Gastrocnemius medialis (tissue), 4 donors: ENCODE measurements around the gene ADSS1.
A peak's percentile ranks its signal among the peaks of the same experiment; 100 is the strongest.

Source experiments
- POLR2A ChIP-seq, 2 donors: fragments of 450-650 bp; IDR thresholded peaks; one replicate each; pipeline ENCODE4 v1.6.1; 2017; ENCODE audit warnings: antibody characterized with exemption in 2 of 2, mild to moderate bottlenecking in 2 of 2, moderate library complexity in 2 of 2
- TF ChIP-seq, protein P1 (sequence below), 5 experiments: fragments of 450-650 bp in 3 of 5; fragments of 200-600 bp in 2 of 5; sonication (generic) in 2 of 5; IDR thresholded peaks in 4 of 5; conservative IDR thresholded peaks in 1 of 5; 1 replicate in 4 of 5; 2 replicates in 1 of 5; pipeline ENCODE4 v1.5.1; 2016 to 2019; ENCODE audit warnings: antibody characterized with exemption in 5 of 5, mild to moderate bottlenecking in 3 of 5, moderate library complexity in 3 of 5

DNA sequence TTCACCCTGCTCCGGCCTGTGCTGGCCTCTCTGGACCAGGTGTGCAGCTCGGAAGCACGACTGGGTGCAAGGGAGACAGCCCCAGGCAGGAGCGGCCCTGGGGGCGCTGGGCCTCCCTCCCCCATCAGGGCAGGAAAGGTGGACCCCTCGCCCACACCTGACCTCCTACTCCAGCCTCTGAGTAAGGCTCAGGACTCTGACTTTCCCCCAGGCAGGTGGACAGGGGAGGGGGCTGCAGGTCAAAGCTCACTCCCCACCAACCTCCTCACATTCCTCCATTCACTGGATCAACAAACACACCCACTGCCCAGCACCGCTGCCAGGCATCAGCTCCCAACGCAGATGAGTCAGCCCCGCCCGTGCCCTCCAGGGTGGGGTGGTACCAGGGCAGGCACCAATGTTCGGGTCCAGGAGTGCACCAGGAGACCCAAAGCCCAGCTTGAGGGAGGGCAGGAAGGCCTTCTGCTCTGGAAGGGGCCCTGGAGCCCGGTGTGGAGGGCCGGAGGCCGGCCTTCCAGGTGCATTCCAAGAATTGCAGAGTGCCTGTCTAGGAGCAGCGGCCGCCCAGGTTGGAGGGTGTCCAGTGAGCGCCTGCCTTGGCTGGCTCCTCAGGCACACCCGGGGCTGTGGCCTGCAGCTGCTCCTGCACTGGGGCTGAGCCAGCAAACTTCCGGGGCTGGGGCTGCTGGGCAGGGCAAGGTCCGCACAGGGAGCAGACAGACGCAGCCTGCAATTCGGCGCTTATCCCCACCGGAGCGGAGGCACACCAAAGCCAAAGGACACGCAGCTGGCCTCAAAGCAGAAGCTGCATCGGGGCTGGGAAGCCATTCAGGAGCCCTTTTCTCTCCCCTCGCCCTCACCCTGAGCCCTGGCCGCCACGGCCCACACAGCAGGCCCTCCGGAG, 36.2 kb upstream of the ADSS1 start:
- TF ChIP-seq, protein P1, sequence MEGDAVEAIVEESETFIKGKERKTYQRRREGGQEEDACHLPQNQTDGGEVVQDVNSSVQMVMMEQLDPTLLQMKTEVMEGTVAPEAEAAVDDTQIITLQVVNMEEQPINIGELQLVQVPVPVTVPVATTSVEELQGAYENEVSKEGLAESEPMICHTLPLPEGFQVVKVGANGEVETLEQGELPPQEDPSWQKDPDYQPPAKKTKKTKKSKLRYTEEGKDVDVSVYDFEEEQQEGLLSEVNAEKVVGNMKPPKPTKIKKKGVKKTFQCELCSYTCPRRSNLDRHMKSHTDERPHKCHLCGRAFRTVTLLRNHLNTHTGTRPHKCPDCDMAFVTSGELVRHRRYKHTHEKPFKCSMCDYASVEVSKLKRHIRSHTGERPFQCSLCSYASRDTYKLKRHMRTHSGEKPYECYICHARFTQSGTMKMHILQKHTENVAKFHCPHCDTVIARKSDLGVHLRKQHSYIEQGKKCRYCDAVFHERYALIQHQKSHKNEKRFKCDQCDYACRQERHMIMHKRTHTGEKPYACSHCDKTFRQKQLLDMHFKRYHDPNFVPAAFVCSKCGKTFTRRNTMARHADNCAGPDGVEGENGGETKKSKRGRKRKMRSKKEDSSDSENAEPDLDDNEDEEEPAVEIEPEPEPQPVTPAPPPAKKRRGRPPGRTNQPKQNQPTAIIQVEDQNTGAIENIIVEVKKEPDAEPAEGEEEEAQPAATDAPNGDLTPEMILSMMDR (IDR thresholded peaks at IDR 0.05 in 4 of 5, conservative IDR thresholded peaks at IDR 0.05 in 1 of 5), result no peak
- peak; percentile 42 to 53 for TF ChIP-seq POLR2A (IDR thresholded peaks at IDR 0.05)
